Heart left ventricle (tissue), 16 donors: ENCODE data around the gene RUNX1. TPM values are rescaled to one million over a fixed set of nuclear protein-coding genes. Genes with fewer than 3 reads are reported as not detected.

Experiments
- ATAC-seq, 4 donors: fragments of 200-7000 bp; cut with Tn5 transposase; one replicate each; pipeline ENCODE4 v1.9.1; 2020 to 2022; ENCODE audit warnings: moderate library complexity in 4 of 4, mild to moderate bottlenecking in 3 of 4, moderate number of reproducible peaks in 1 of 4
- DNase-seq, 5 donors: peaks; one replicate each; pipeline ENCODE4 v3.0.0-alpha.2; 2020
- H3K27ac ChIP-seq, 12 donors: fragments of 200-600 bp; sonication (generic) in 4 of 12; one replicate each; pipeline versions ENCODE4 v1.5.0 to v1.8.0; 2016 to 2022; ENCODE audit warnings: mild to moderate bottlenecking in 2 of 12
- H3K27me3 ChIP-seq, 9 donors: fragments of 200-600 bp; sonication (generic) in 2 of 9; one replicate each; pipeline versions ENCODE4 v1.5.1 to v1.8.0; 2016 to 2022; ENCODE audit warnings: mild to moderate bottlenecking in 3 of 9
- H3K36me3 ChIP-seq, 9 donors: fragments of 200-600 bp; sonication (generic) in 2 of 9; one replicate each; pipeline versions ENCODE4 v1.5.0 to v1.8.0; 2018 to 2022; ENCODE audit warnings: mild to moderate bottlenecking in 2 of 9
- H3K4me1 ChIP-seq, 12 donors: fragments of 200-600 bp; sonication (generic) in 4 of 12; one replicate each; pipeline versions ENCODE4 v1.5.0 to v1.8.0; 2016 to 2022; ENCODE audit warnings: mild to moderate bottlenecking in 3 of 12
- H3K4me3 ChIP-seq, 12 donors: fragments of 200-600 bp; sonication (generic) in 4 of 12; one replicate each; pipeline versions ENCODE4 v1.5.0 to v1.8.0; 2017 to 2022; ENCODE audit warnings: mild to moderate bottlenecking in 9 of 12, moderate library complexity in 4 of 12
- H3K9me3 ChIP-seq, 12 donors: fragments of 200-600 bp; sonication (generic) in 4 of 12; one replicate each; pipeline versions ENCODE4 v1.5.0 to v1.8.0; 2016 to 2022; ENCODE audit warnings: mild to moderate bottlenecking in 1 of 12
- POLR2A ChIP-seq, 2 donors: fragments of 450-650 bp; IDR thresholded peaks; one replicate each; pipeline ENCODE4 v1.6.1; 2017; ENCODE audit warnings: antibody characterized with exemption in 2 of 2, mild to moderate bottlenecking in 2 of 2, moderate library complexity in 2 of 2
- WGBS, 4 donors: extraction: QIAGEN DNeasy Blood & Tissue Kit in 2 of 4; methylation state at CpG; one replicate each; pipeline versions ENCODE4 v1.1.5 to v1.1.7; 2013 to 2018; 5-methylcytosine and 5-hydroxymethylcytosine counted together
- intact Hi-C, 10 donors: fragments of 100-400 bp; cut with DNase I; formaldehyde crosslinking; loops; one replicate each; pipeline versions ENCODE4 v1.11.1 to v1.14.2; 2022
- polyA plus RNA-seq, 2 donors: library from polyadenylated mRNA; stranded (reverse); fragments of 200-250 nt; gene quantifications; one replicate each; pipeline ENCODE4 v1.2.3, GENCODE V29; 2013
- total RNA-seq, 9 donors: library from RNA; depleted of rRNA in 2 of 9; stranded (reverse); fragments of >200 nt in 2 of 9; fragmentation: NEBNext Ultra II Directional in 3 of 9; extraction: Animal tissue kit (Norgen Biotek cat#: 25700) in 3 of 9; gene quantifications; one replicate each; pipeline versions ENCODE4 v1.1.0 to v1.2.4, GENCODE V29; 2016 to 2023
- TF ChIP-seq, protein P1 (sequence below), 12 donors: fragments of 200-600 bp; sonication (generic) in 4 of 12; IDR thresholded peaks; one replicate each; pipeline versions ENCODE4 v1.5.0 to v1.8.0; 2018 to 2022; ENCODE audit warnings: antibody characterized with exemption in 12 of 12, mild to moderate bottlenecking in 5 of 12
- donor health status: ischemic (EF 13 %, LVEDD 7.1; RV severe dilation, severe dysfunction).
- donor health status: healthy with polysubstance abuse.
- donor health status: DM: no; HTN: yes; CAD: no.
- donor health status: DM: no; HTN: no; CAD: no.
- donor health status: ischemic (EF 25% LVEDD 6.9; RV normal size, moderate dysfunction).
- donor health status: ischemic (EF 25% LVEDD 5.7; RV mildly dilated, moderate dysfunction).
- donor health status: healthy.
- donor health status: DM: yes; HTN: yes; CAD: no.
- donor health status: ischemic (EF 35%, LVEDD 5.7; RV mildly dilated, moderate dysfunction).
- donor health status: nonischemic (EF 11% LVEDD 7.7; RV severe dilation, severe dysfunction).
- donor health status: DM: yes; HTN: yes; CAD: no.
- donor health status: PGD.
- donor health status: ischemic (EF 29% LVEDD 5.4; RV normal size, mild dysfunction).
- donor health status: nonischemic (EF 23%, LVEDD 6.1; RV moderate dilation, normal function).

RUNX1 gene
- total and polyA plus RNA-seq, 11 donors, result 0.61 to 54.5 (median 4.1) TPM

DNA sequence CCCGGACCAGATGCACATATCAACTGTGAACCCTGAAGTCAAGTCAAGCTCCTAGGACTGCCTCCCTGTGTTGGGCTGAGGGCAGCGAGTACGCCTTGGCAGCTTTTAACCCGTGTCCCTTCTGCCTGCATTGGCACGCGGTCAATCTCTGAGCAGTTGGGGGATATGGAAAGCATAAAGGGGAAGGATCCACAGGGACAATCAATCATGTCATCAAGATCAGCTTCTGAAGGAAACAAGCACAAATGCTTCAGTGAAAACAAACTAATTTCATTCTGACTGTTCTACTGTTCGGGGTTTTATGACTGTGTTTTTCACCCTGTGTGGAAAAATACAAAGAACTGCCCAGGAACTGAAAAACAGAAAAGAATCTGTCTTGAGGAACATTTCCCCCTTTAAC lies 106.2 kb downstream of the RUNX1 start:
- intact Hi-C loops, result no loop called here
- Histone ChIP-seq H3K4me3 (no peak overlapping the region), H3K27ac (no peak overlapping the region), H3K27me3 (peaks cover 0 to 18% (median 0%) of the 10 kb centered on the region in 9 donors), H3K36me3 (no peaks in the 10 kb centered on the region), H3K4me1 (peaks cover 0 to 27% (median 0%) of the 10 kb centered on the region in 12 donors), H3K9me3 (no peaks in the 10 kb centered on the region)
- WGBS, 4 donors, result 76 to 84% (median 80%) methylated on average over 7 of the region's 7 CpGs
- TF ChIP-seq, protein P1, sequence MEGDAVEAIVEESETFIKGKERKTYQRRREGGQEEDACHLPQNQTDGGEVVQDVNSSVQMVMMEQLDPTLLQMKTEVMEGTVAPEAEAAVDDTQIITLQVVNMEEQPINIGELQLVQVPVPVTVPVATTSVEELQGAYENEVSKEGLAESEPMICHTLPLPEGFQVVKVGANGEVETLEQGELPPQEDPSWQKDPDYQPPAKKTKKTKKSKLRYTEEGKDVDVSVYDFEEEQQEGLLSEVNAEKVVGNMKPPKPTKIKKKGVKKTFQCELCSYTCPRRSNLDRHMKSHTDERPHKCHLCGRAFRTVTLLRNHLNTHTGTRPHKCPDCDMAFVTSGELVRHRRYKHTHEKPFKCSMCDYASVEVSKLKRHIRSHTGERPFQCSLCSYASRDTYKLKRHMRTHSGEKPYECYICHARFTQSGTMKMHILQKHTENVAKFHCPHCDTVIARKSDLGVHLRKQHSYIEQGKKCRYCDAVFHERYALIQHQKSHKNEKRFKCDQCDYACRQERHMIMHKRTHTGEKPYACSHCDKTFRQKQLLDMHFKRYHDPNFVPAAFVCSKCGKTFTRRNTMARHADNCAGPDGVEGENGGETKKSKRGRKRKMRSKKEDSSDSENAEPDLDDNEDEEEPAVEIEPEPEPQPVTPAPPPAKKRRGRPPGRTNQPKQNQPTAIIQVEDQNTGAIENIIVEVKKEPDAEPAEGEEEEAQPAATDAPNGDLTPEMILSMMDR (IDR thresholded peaks at IDR 0.05), result no peak
- TF ChIP-seq POLR2A (IDR thresholded peaks at IDR 0.05), result no peak
- DNase-seq (no peak), ATAC-seq (no peak)

- 36 to 52% (median 43%) methylated on average over 2 of the region's 2 CpGs for WGBS, 4 donors
- H3K4me3 ChIP-seq, result no peak overlapping the region
These were observed 107.9 kb downstream of the RUNX1 start for GRCh38 chr21:34941162-34941561.

DNA sequence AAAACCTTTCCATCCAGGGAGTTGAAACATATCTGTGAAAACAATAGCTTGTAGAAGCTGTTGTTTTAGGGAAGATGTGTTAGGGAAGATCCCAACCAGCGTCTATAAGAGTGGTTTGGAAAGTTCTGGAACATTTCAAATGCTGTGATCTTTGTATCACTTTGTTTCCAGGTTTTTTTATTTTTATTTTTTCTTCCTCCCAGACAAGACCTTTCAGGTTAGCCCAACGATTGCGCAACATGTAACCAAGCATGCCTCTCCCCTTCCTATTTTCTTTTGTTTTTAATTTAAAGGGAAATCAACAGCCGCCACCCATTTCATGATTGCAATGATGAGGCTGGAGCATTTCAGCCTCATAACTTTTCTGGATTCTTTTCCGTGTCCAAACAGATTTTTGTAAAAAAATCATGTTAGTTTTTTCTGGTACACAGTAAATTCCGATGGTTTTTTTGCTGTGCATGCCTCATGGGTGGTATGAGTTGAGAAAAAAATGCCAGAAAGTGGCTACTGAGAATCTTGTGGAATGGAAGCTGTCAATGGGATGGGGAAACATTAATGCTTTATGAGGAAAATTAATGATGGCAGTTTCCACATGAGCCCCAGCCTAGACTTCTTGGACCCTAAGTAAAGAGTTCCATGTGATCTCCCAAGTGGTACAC lies 109.3 kb downstream of the RUNX1 start:
- H3K27ac ChIP-seq, result no peak overlapping the region
- peaks cover 0 to 25% (median 0%) of the 10 kb centered on the region in 9 donors for H3K27me3 ChIP-seq
- H3K36me3 ChIP-seq, result no peaks in the 10 kb centered on the region
- intact Hi-C loops, result no loop called here
- H3K4me1 ChIP-seq, result peaks cover 0 to 48% (median 0%) of the 10 kb centered on the region in 12 donors
- TF ChIP-seq POLR2A (IDR thresholded peaks at IDR 0.05), result no peak
- TF ChIP-seq, protein P1 (IDR thresholded peaks at IDR 0.05), result no peak
- ATAC-seq, result no peak
- H3K9me3 ChIP-seq, result no peaks in the 10 kb centered on the region
- DNase-seq, result no peak
- no peak overlapping the region for H3K4me3 ChIP-seq
- WGBS, 4 donors, result 74 to 85% (median 78%) methylated on average over 6 of the region's 6 CpGs

More at GRCh38 chr21:34941162-34941561, 107.9 kb downstream of the RUNX1 start:
- Histone ChIP-seq H3K36me3 (no peaks in the 10 kb centered on the region), H3K9me3 (no peaks in the 10 kb centered on the region), H3K27me3 (peaks cover 0 to 18% (median 0%) of the 10 kb centered on the region in 9 donors), H3K27ac (no peak overlapping the region), H3K4me1 (peaks cover 0 to 35% (median 0%) of the 10 kb centered on the region in 12 donors)
- DNase-seq (no peak), ATAC-seq (no peak)
- no peak for TF ChIP-seq POLR2A (IDR thresholded peaks at IDR 0.05)
- TF ChIP-seq, protein P1 (IDR thresholded peaks at IDR 0.05), result no peak
- intact Hi-C loops, result no loop called here

DNA sequence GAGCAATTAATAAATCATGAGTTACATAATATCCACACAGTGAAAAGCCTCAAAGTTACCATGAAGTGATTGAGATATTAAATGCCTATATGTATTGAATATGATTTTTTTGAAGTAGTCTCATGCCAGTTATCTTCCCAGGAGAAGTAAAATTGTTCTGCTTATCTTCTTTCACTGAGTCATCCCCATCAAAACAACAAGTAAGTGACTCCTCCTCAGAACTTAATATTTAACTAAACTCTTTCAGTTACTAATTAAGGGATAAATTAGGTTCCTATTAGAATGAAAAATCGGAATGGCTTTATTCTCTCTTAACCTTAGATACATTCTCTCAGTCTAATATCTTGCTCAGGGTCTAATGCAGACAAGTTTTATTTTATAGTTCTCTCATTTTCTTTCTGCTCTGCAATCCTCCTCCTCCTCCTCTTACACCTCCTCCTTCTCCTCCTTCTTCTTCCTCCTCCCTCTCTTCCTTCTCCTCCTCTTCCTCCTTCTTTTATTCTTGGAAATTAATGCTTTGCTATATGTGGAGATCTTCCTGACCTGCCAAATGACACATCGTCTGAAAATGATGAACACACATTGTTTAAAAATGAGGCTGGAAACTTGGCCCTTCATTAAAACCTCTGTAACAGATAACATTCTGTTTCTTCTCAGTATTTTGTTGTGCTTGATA lies 110.9 kb downstream of the RUNX1 start:
- ATAC-seq (no peak), DNase-seq (no peak)
- Histone ChIP-seq H3K27ac (no peak overlapping the region), H3K4me1 (peaks cover 0 to 64% (median 0%) of the 10 kb centered on the region in 12 donors), H3K36me3 (no peaks in the 10 kb centered on the region), H3K9me3 (no peaks in the 10 kb centered on the region), H3K4me3 (no peak overlapping the region), H3K27me3 (peaks cover 0 to 25% (median 0%) of the 10 kb centered on the region in 9 donors)
- intact Hi-C loops, result no loop called here
- WGBS, 4 donors, result 64 to 71% (median 67%) methylated on average over 2 of the region's 2 CpGs
- no peak for TF ChIP-seq POLR2A (IDR thresholded peaks at IDR 0.05)
- TF ChIP-seq, protein P1 (IDR thresholded peaks at IDR 0.05), result no peak
